A549 (cell line): Measurements from ENCODE around the gene AAGAB. TPM values are rescaled to one million over a fixed set of nuclear protein-coding genes. Genes with fewer than 3 reads are reported as not detected.
A peak's percentile ranks its signal among the peaks of the same experiment; 100 is the strongest.

Source experiments
- ATAC-seq, 2 experiments: fragments of 200-7000 bp in 1 of 2; fragments of >200 bp in 1 of 2; cut with Nextera tagmentation in 1 of 2; cut with Tn5 transposase in 1 of 2; 3 replicates each; pipeline versions ENCODE4 v1.8.0 to v1.9.1; 2018 to 2020; ENCODE audit warnings: mild to moderate bottlenecking in 1 of 2, moderate library complexity in 1 of 2
- CTCF ChIA-PET: fragments of 300-600 bp; sonication (Branson Sonifier 250); formaldehyde crosslinking; extraction: SDS; loops from one replicate; lab custom pipeline; 2021; ENCODE audit warnings: antibody characterized with exemption, inconsistent platforms; lab: Yijun Ruan, JAX
- POLR2A ChIA-PET: fragments of 350-600 bp; formaldehyde crosslinking; extraction: SDS; loops from one replicate; lab custom pipeline; 2021; ENCODE audit warnings: antibody characterized with exemption, inconsistent platforms; lab: Yijun Ruan, JAX
- DNase-seq, 2 experiments: peaks; one replicate each; pipeline versions ENCODE4 v3.0.0 to v3.0.0-alpha.2; 2011 to 2016; ENCODE audit warnings: low read depth in 1 of 2, low spot score in 1 of 2
- FAIRE-seq: peaks from 2 replicates; lab custom pipeline; 2011; peaks lifted over from hg19 to GRCh38; lab: Jason Lieb, UNC
- H3K27ac ChIP-seq, 2 experiments: fragments of >200 bp; sonication (Bioruptor Twin); formaldehyde crosslinking; 3 replicates each; pipeline ENCODE4 v1.5.1; 2016 to 2017
- H3K4me1 ChIP-seq: fragments of >200 bp; sonication (Bioruptor Twin); formaldehyde crosslinking; 3 replicates; pipeline ENCODE4 v1.6.1; 2016
- H3K4me2 ChIP-seq: fragments of >200 bp; sonication (Bioruptor Twin); formaldehyde crosslinking; 3 replicates; pipeline ENCODE4 v1.6.1; 2016
- H3K4me3 ChIP-seq: fragments of >200 bp; sonication (Bioruptor Twin); formaldehyde crosslinking; 3 replicates; pipeline ENCODE4 v1.5.1; 2016
- H3K9me3 ChIP-seq: fragments of >200 bp; sonication (Bioruptor Twin); formaldehyde crosslinking; 3 replicates; pipeline ENCODE4 v1.6.1; 2016
- BHLHE40 ChIP-seq: IDR thresholded peaks from 2 replicates; pipeline ENCODE4 v1.6.1; 2012; ENCODE audit warnings: low read depth, low read length, inconsistent platforms
- CBX8 ChIP-seq: fragments of 200-600 bp; sonication (generic); IDR thresholded peaks from 2 replicates; pipeline ENCODE4 v1.6.1; 2016
- CHD2 ChIP-seq: fragments of 150-350 bp; IDR thresholded peaks from 2 replicates; pipeline ENCODE4 v1.6.1; 2014; ENCODE audit warnings: low read length; ENCODE audit not compliant: partially characterized antibody
- CHD4 ChIP-seq: fragments of 200-600 bp; sonication (generic); IDR thresholded peaks from 2 replicates; pipeline ENCODE4 v1.6.1; 2016; ENCODE audit warnings: antibody characterized with exemption, mild to moderate bottlenecking, borderline replicate concordance
- EHMT2 ChIP-seq: fragments of 200-600 bp; sonication (generic); IDR thresholded peaks from 2 replicates; pipeline ENCODE4 v1.6.1; 2016; ENCODE audit warnings: antibody characterized with exemption, low read depth, mild to moderate bottlenecking, moderate library complexity
- ESRRA ChIP-seq: fragments of 150-350 bp; IDR thresholded peaks from 2 replicates; pipeline ENCODE4 v1.6.1; 2014; ENCODE audit warnings: mild to moderate bottlenecking, low read length, borderline replicate concordance
- FOXS1 ChIP-seq: fragments of 250-450 bp; sonication (Bioruptor Pico); IDR thresholded peaks from 2 replicates; pipeline ENCODE4 v1.5.0; 2020; ENCODE audit warnings: mild to moderate bottlenecking, moderate library complexity
- GATA3 ChIP-seq: IDR thresholded peaks from 2 replicates; pipeline ENCODE4 v1.6.1; 2012; ENCODE audit warnings: borderline replicate concordance
- HDAC2 ChIP-seq: fragments of 200-600 bp; sonication (generic); IDR thresholded peaks from 2 replicates; pipeline ENCODE4 v1.6.1; 2016
- HEYL ChIP-seq: fragments of 250-450 bp; sonication (Bioruptor Pico); IDR thresholded peaks from 2 replicates; pipeline ENCODE4 v1.8.0; 2021; ENCODE audit warnings: mild to moderate bottlenecking, moderate library complexity
- HOXA7 ChIP-seq: fragments of 250-450 bp; sonication (Bioruptor Pico); IDR thresholded peaks from 2 replicates; pipeline ENCODE4 v1.5.0; 2020; ENCODE audit warnings: mild to moderate bottlenecking, moderate library complexity
- HOXB13 ChIP-seq: fragments of 250-450 bp; sonication (Bioruptor Pico); IDR thresholded peaks from 2 replicates; pipeline ENCODE4 v1.5.0; 2020; ENCODE audit warnings: low read depth, mild to moderate bottlenecking, moderate library complexity
- HOXB5 ChIP-seq: fragments of 250-450 bp; sonication (Bioruptor Pico); IDR thresholded peaks from 2 replicates; pipeline ENCODE4 v1.5.0; 2020; ENCODE audit warnings: mild to moderate bottlenecking, moderate library complexity
- JUN ChIP-seq, 2 experiments: fragments of >200 bp; sonication (Bioruptor Twin); formaldehyde crosslinking; IDR thresholded peaks; 2 replicates in 1 of 2; 3 replicates in 1 of 2; pipeline ENCODE4 v1.6.1; 2016 to 2017
- JUNB ChIP-seq: fragments of >200 bp; sonication (Bioruptor Twin); formaldehyde crosslinking; IDR thresholded peaks from 2 replicates; pipeline ENCODE4 v1.6.1; 2016
- MAFK ChIP-seq: fragments of 450-650 bp; IDR thresholded peaks from 2 replicates; pipeline ENCODE4 v1.6.1; 2014; ENCODE audit not compliant: partially characterized antibody
- MYC ChIP-seq: IDR thresholded peaks from 2 replicates; pipeline ENCODE4 v1.6.1; 2012; ENCODE audit warnings: mild to moderate bottlenecking, inconsistent platforms, low read length, improper control_type of control experiment, borderline replicate concordance
- NFE2L2 ChIP-seq: fragments of 150-350 bp; conservative IDR thresholded peaks from 2 replicates; pipeline ENCODE4 v1.6.1; 2014; ENCODE audit warnings: low read length
- NPAS2 ChIP-seq: fragments of 250-450 bp; sonication (Bioruptor Pico); IDR thresholded peaks from 2 replicates; pipeline ENCODE4 v1.8.0; 2022; ENCODE audit warnings: mild to moderate bottlenecking, moderate library complexity, borderline replicate concordance
- NR3C1 ChIP-seq: fragments of >200 bp; sonication (Bioruptor Twin); formaldehyde crosslinking; IDR thresholded peaks from 3 replicates; pipeline ENCODE4 v1.6.1; 2017
- POLR2AphosphoS2 ChIP-seq: conservative IDR thresholded peaks from 2 replicates; pipeline ENCODE4 v1.6.1; 2012; ENCODE audit warnings: low read length, improper control_type of control experiment, inconsistent platforms
- RARB ChIP-seq: fragments of 250-450 bp; sonication (Bioruptor Pico); IDR thresholded peaks from 2 replicates; pipeline ENCODE4 v1.8.0; 2021; ENCODE audit warnings: mild to moderate bottlenecking, moderate library complexity
- RFX5 ChIP-seq: fragments of 450-650 bp; IDR thresholded peaks from 2 replicates; pipeline ENCODE4 v1.7.1; 2014; ENCODE audit warnings: antibody characterized with exemption, mild to moderate bottlenecking, moderate library complexity
- RNF2 ChIP-seq: fragments of 200-600 bp; sonication (generic); IDR thresholded peaks from 2 replicates; pipeline ENCODE4 v1.6.1; 2016; ENCODE audit warnings: low read depth, mild to moderate bottlenecking, antibody characterized with exemption, moderate library complexity, borderline replicate concordance
- SMC3 ChIP-seq: fragments of >200 bp; sonication (Bioruptor Twin); formaldehyde crosslinking; IDR thresholded peaks from 3 replicates; pipeline ENCODE4 v1.6.1; 2018; ENCODE audit warnings: inconsistent platforms
- SREBF2 ChIP-seq: fragments of 450-650 bp; IDR thresholded peaks from 2 replicates; pipeline ENCODE4 v1.6.1; 2014; ENCODE audit warnings: mild to moderate bottlenecking, moderate library complexity
- TFCP2L1 ChIP-seq: fragments of 250-450 bp; sonication (Bioruptor Pico); IDR thresholded peaks from 2 replicates; pipeline ENCODE4 v1.5.0; 2021; ENCODE audit warnings: mild to moderate bottlenecking
- ZC3H11A ChIP-seq: fragments of 450-650 bp; IDR thresholded peaks from 2 replicates; pipeline ENCODE4 v1.6.1; 2014; ENCODE audit warnings: antibody characterized with exemption, mild to moderate bottlenecking
- ZFP36 ChIP-seq: fragments of 450-650 bp; IDR thresholded peaks from 2 replicates; pipeline ENCODE4 v1.6.1; 2014; ENCODE audit warnings: borderline replicate concordance; ENCODE audit not compliant: partially characterized antibody
- WGBS: methylation state at CpG from one replicate; pipeline ENCODE4 v1.1.6; 2017; ENCODE audit errors: missing lambda C conversion rate; 5-methylcytosine and 5-hydroxymethylcytosine counted together
- polyA plus RNA-seq, 4 experiments: library from polyadenylated mRNA; depleted of rRNA in 3 of 4; stranded (reverse); fragments of >200 nt; fragmentation: RNase III in 1 of 4; extraction: RNeasy Plus Mini Kit Qiagen cat#74134 plus additional on column Dnase treatment in 1 of 4; gene quantifications; 2 replicates in 3 of 4; 3 replicates in 1 of 4; pipeline ENCODE4 v1.2.3, GENCODE V29; 2011 to 2017
- TF ChIP-seq, protein P1 (sequence below): fragments of 250-450 bp; sonication (Bioruptor Pico); IDR thresholded peaks from 2 replicates; pipeline ENCODE4 v1.5.0; 2020; ENCODE audit warnings: low read depth, mild to moderate bottlenecking, moderate library complexity
- TF ChIP-seq, protein P2 (sequence below): fragments of 450-650 bp; IDR thresholded peaks from 2 replicates; pipeline ENCODE4 v1.6.1; 2014; ENCODE audit warnings: antibody characterized with exemption
- TF ChIP-seq, protein P3 (sequence below): fragments of >200 bp; sonication (Bioruptor Twin); formaldehyde crosslinking; IDR thresholded peaks from 2 replicates; pipeline ENCODE4 v1.6.1; 2016

Gene AAGAB
- polyA plus RNA-seq, 2 of the 4 experiments (the other 2 are of a cell fraction) = 68.9 to 107 TPM

DNA sequence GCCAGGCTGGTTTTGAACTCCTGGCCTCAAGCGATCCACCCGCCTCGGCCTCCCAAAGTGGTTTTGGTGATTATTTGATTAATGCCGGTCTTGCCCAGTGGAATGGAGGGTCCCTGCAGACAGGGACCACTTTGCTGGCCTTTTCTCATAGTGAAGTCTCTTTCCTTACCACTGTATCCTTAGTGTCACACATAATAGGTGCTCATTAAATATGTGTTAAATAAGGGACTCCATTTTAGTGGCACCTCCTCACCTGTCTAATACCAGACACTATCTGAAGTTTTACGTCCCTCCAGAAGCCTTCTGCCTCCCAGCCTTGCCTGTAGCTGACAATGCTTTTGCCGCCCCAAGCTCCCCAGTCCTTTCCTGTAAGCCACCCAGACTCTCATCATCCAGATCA lies 91.3 kb downstream of the AAGAB start:
- ChIA-PET POLR2A (no interaction called here), CTCF (interaction anchor here (1.2 to 2.2 kb wide), 2 partner anchors 40 to 216 kb away, joined by 3 to 8 read pairs; no protein-coding TSS in a partner anchor)
- ATAC-seq (no peak), DNase-seq (no peak), FAIRE-seq (no peak)
- 89% methylated on average over 6 of the region's 6 CpGs for WGBS
- Histone ChIP-seq H3K4me2 (no peak overlapping the region), H3K27ac (peak overlapping the region in 1 of 2 experiments; percentile 79; a peak in 3 of 6 replicates), H3K4me3 (no peak overlapping the region), H3K4me1 (peaks cover 97% of the 10 kb centered on the region), H3K9me3 (no peaks in the 10 kb centered on the region)
- TF ChIP-seq NPAS2 (CRISPR knock-in tag) (no peak), CHD4 (no peak), CBX8 (no peak), RNF2 (no peak), HDAC2 (no peak), MYC (no peak), SREBF2 (no peak), NFE2L2 (no peak)

DNA sequence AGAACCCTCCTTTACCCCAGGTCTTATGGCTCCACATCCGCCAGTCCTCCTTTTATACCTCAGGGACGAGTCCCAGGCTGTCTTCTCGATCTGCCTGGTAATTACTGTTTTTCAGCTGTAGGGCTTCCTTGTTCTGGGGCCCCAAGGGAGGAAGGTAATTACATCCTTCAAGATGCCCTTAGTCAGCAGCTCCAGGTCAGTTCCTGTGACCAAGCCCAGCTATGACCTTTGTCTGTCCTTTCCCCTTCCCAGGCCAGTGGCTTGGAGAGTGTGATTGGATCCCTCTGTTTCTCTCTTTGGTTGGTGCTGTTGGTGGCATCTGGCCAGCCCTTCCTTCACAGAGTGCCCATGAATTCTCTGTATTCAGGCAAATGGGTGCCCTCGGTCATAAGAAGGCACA lies 92.6 kb downstream of the AAGAB start:
- DNase-seq = no peak
- POLR2A ChIA-PET = no interaction called here

DNA sequence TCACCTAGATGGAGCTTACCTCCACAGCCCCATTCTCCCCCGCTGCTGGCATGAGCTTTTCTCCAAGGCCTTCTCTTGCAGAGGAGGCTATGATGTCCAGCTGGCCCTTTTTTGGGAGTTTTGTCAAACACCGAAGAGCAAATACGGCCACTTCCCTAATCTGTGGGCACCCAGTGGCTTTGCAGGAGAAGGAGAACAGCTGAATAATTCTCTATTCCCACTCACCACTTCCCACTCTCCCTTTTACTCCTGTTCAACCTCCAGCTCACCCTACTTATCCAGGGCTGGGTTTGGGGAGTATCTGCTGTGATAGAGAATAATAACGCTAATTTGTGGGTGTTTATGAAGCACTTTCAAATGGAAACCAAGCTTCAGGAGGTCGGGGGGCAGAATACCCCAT lies 93.0 kb downstream of the AAGAB start:
- TF ChIP-seq CHD4 (no peak), BHLHE40 (no peak), POLR2AphosphoS2 (no peak), HOXB13 (CRISPR knock-in tag) (no peak), RARB (CRISPR knock-in tag) (no peak), FOXS1 (CRISPR knock-in tag) (no peak), HOXA7 (CRISPR knock-in tag) (no peak), GATA3 (no peak), JUNB (no peak), NR3C1 (no peak), HEYL (CRISPR knock-in tag) (no peak), CHD2 (no peak), EHMT2 (no peak), ZFP36 (no peak), RFX5 (no peak), HOXB5 (CRISPR knock-in tag) (no peak), TFCP2L1 (CRISPR knock-in tag) (no peak)
- TF ChIP-seq, protein P1, sequence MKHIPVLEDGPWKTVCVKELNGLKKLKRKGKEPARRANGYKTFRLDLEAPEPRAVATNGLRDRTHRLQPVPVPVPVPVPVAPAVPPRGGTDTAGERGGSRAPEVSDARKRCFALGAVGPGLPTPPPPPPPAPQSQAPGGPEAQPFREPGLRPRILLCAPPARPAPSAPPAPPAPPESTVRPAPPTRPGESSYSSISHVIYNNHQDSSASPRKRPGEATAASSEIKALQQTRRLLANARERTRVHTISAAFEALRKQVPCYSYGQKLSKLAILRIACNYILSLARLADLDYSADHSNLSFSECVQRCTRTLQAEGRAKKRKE = no peak
- TF ChIP-seq, protein P2, sequence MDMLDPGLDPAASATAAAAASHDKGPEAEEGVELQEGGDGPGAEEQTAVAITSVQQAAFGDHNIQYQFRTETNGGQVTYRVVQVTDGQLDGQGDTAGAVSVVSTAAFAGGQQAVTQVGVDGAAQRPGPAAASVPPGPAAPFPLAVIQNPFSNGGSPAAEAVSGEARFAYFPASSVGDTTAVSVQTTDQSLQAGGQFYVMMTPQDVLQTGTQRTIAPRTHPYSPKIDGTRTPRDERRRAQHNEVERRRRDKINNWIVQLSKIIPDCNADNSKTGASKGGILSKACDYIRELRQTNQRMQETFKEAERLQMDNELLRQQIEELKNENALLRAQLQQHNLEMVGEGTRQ = no peak
- TF ChIP-seq, protein P3, sequence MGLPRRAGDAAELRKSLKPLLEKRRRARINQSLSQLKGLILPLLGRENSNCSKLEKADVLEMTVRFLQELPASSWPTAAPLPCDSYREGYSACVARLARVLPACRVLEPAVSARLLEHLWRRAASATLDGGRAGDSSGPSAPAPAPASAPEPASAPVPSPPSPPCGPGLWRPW = no peak
- CTCF ChIA-PET = interaction anchor here (1.0 to 2.0 kb wide), 4 partner anchors 16 to 272 kb away, joined by 3 to 7 read pairs (median 4); no protein-coding TSS in a partner anchor
- no peak for FAIRE-seq
- Histone ChIP-seq H3K4me1 (peaks cover 90% of the 10 kb centered on the region), H3K9me3 (no peaks in the 10 kb centered on the region), H3K4me2 (no peak overlapping the region), H3K4me3 (no peak overlapping the region), H3K27ac (peak overlapping the region in 1 of 2 experiments; percentile 70; a peak in 3 of 6 replicates)
- POLR2A ChIA-PET = no interaction called here
- ATAC-seq = no peak
- 92% methylated on average over 5 of the region's 5 CpGs for WGBS
- no peak for DNase-seq

More for the DNA sequence above, 92.6 kb downstream of the AAGAB start:
- Histone ChIP-seq H3K4me3 (no peak overlapping the region), H3K4me2 (no peak overlapping the region), H3K9me3 (no peaks in the 10 kb centered on the region), H3K4me1 (peaks cover 94% of the 10 kb centered on the region), H3K27ac (peak overlapping the region in 1 of 2 experiments; percentile 70; a peak in 4 of 6 replicates)
- TF ChIP-seq RFX5 = no peak
- peak; percentile 45 for TF ChIP-seq MAFK
- no peak for TF ChIP-seq ZC3H11A
- no peak for TF ChIP-seq SMC3
- no peak for TF ChIP-seq ESRRA
- TF ChIP-seq HOXA7 (CRISPR knock-in tag) = no peak
- 0 out of 5 replicates have a peak, but pooled peaks of 1 of the 2 experiments have one; percentile 8 for TF ChIP-seq JUN (IDR thresholded peaks at IDR 0.05)
- CTCF ChIA-PET = interaction anchor here (1.0 to 2.2 kb wide), 6 partner anchors 16 to 272 kb away, joined by 3 to 8 read pairs (median 4); no protein-coding TSS in a partner anchor
- 96% methylated on average over 4 of the region's 4 CpGs for WGBS
- FAIRE-seq (no peak), ATAC-seq (no peak; a peak in 1 of 6 replicates)
